ENCODE results near the gene ME3. TPM values are rescaled to one million over a fixed set of nuclear protein-coding genes. Genes with fewer than 3 reads are reported as not detected.

The ME3 gene
- total and polyA plus RNA-seq, 11 donors, result 11.3 to 51.5 (median 31.3) TPM

DNA sequence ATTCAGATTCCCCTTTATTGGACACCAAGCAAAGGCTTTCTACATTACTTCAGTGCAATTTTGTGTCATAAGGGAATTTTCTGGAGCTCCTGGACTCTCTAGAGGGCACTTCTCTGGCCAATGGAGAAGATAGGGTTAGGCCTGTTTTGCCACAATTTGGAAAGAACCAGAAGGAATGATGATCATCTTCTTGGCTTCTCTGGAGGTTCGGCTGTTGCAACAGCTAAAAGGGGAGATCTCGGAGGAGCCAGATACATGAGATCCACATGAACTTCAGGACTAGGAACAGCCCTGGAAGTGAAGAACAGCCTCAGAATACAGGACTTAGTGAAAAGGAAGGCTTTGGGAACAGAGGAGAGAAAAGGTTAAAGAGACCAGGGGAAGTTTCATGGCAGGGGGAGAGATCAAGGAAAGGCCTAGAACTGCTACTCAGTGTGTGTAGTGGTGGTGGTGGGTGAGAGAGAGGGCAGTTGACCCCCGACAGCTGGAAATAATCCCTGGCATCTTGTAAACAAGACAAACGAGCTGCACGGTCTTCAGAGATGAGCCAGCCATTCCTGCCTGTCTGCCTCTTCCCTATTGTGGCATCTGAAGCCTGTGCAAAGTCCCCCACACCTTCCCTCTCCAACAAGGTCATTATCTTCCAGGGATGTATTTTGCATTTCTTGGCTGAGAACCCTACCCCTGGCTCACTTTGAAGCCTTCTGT, 214.0 kb downstream of the ME3 start:
- Histone ChIP-seq H3K27me3 (no peaks in the 10 kb centered on the region), H3K27ac (peak overlapping the region in 8 of 12 donors; percentile 5 to 62 (median 34)), H3K4me1 (peaks cover 3 to 55% (median 37%) of the 10 kb centered on the region in 12 donors), H3K4me3 (no peak overlapping the region), H3K36me3 (peaks cover 0 to 10% (median 0%) of the 10 kb centered on the region in 9 donors), H3K9me3 (no peaks in the 10 kb centered on the region)
- ATAC-seq, result no peak
- WGBS, 4 donors, result 79 to 88% (median 85%) methylated on average over 5 of the region's 5 CpGs
- TF ChIP-seq, protein P1, sequence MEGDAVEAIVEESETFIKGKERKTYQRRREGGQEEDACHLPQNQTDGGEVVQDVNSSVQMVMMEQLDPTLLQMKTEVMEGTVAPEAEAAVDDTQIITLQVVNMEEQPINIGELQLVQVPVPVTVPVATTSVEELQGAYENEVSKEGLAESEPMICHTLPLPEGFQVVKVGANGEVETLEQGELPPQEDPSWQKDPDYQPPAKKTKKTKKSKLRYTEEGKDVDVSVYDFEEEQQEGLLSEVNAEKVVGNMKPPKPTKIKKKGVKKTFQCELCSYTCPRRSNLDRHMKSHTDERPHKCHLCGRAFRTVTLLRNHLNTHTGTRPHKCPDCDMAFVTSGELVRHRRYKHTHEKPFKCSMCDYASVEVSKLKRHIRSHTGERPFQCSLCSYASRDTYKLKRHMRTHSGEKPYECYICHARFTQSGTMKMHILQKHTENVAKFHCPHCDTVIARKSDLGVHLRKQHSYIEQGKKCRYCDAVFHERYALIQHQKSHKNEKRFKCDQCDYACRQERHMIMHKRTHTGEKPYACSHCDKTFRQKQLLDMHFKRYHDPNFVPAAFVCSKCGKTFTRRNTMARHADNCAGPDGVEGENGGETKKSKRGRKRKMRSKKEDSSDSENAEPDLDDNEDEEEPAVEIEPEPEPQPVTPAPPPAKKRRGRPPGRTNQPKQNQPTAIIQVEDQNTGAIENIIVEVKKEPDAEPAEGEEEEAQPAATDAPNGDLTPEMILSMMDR (IDR thresholded peaks at IDR 0.05), result no peak
- TF ChIP-seq POLR2A (IDR thresholded peaks at IDR 0.05), result no peak
- no peak for DNase-seq
- intact Hi-C loops (cut with DNase I), result loop anchor here (2.0 to 10.0 kb wide), 10 partner anchors 146 to 459 kb away; partner anchors contain the start of genes PRSS23 (in 6 of the 10) and ME3 (in 4 of the 10)

DNA sequence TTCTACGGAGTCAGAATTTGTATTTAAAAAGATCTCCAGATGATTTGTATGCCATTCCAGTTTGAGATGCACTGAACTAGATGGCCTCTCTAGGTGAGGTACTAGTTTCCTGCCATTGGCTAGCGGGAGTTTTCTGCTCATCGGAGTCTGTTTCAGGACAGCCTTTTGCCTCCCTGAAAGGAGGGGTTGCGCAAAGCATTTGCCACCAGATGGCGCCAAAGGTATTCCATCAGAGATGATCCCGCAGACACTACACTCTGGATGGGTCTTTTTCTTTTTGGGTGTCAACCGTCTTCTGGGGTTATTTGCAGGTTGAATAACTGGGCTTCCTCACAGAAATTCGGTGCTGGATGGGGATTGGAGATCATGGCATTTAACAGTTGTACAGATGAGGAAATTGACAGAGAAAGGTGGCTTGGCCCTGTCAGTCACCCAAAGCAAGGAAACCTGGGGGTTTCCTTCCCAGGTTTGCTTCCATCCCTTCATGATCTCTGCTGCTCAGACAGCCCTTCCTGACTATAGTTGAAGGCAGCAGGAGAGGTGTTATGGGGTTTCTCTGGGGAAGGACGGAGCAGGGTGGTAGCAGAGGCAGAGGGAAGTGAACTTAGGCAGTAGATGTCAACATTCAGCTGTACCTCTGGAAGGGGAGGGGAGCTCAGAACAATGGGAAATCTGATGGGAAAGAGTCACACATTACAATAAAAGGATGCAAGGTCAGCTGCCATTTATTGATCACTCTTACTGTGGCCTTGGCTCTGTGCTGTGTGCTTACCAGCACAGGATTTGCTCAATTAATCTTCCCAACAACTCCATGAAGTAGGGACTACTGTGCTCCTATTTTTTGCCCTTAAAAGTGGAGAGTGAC, 216.1 kb downstream of the ME3 start:
- Histone ChIP-seq H3K27me3 (no peaks in the 10 kb centered on the region), H3K27ac (peak overlapping the region in 6 of 12 donors; percentile 20 to 61 (median 39)), H3K4me3 (no peak overlapping the region), H3K9me3 (no peaks in the 10 kb centered on the region), H3K4me1 (peaks cover 3 to 55% (median 37%) of the 10 kb centered on the region in 12 donors), H3K36me3 (no peaks in the 10 kb centered on the region)
- intact Hi-C loops (cut with DNase I), result loop anchor here (1.0 to 10.0 kb wide), 14 partner anchors 148 to 461 kb away; partner anchors contain the start of genes PRSS23 (in 6 of the 10) and ME3 (in 4 of the 10)
- DNase-seq (peak; percentile 82 to 86 (median 85)), ATAC-seq (peak; percentile 47 to 83 (median 78))
- WGBS, 4 donors, result 16 to 20% (median 17%) methylated on average over 9 of the region's 9 CpGs
- TF ChIP-seq, protein P1 (IDR thresholded peaks at IDR 0.05), result peak; percentile 83 to 97 (median 91)
- no peak for TF ChIP-seq POLR2A (IDR thresholded peaks at IDR 0.05)

DNA sequence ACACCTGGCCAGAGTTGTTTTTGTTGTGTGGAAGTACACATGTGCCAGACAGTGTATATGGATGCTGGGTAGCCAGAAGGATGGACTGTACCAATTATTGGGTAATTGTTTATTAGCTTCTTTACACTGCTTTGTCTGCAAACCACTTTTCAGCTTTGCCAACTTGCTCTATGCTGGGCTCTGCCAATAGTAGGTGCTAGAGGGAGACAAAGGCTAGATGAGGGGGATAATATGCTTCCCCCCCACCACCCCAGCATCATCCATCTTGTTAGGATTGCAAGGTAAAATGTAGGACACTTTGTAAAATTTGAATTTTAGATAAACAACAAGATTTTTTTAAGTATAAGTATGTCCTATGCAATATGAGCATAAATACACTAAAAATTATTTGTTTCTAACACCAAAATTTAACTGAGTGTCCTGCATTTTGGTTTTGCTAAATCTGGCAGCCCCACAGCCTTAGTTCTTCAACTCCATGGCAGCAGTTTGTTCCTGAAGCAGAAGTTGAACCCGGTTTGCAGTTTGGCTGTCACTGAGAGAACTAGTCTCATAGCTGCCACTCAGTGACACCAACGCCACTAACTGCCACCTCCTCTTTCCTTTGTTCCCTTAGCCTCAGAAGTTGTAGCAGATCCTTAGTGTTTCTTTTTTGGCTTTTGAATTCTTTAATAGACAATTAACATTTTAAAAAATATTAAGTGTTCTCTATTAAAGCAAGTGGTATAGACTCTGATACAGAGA, 219.0 kb downstream of the ME3 start:
- H3K27ac ChIP-seq, result no peak overlapping the region
- intact Hi-C loops (cut with DNase I), result loop anchor here in 6 of 10 donors (2.0 to 10.0 kb wide), 4 partner anchors 151 to 461 kb away; partner anchors contain the start of gene ME3 (in 3 of the 6)
- no peak overlapping the region for H3K4me3 ChIP-seq
- WGBS, 4 donors, result 71 to 86% (median 80%) methylated on average over 2 of the region's 2 CpGs
- ATAC-seq, result no peak
- TF ChIP-seq, protein P1 (IDR thresholded peaks at IDR 0.05), result no peak
- no peak for TF ChIP-seq POLR2A (IDR thresholded peaks at IDR 0.05)
- H3K9me3 ChIP-seq, result no peaks in the 10 kb centered on the region
- no peaks in the 10 kb centered on the region for H3K27me3 ChIP-seq
- no peaks in the 10 kb centered on the region for H3K36me3 ChIP-seq
- DNase-seq, result no peak
- peaks cover 0 to 28% (median 13%) of the 10 kb centered on the region in 12 donors for H3K4me1 ChIP-seq
